ENCODE data around the gene TLX1.

GRCh38 chr10:101120520-101120883 lies 10.6 kb upstream of the TLX1 start:
- TF ChIP-seq POLR2A (IDR thresholded peaks at IDR 0.05) (no peak), CTCF (IDR thresholded peaks at IDR 0.05) (no peak), POLR2AphosphoS5 (IDR thresholded peaks at IDR 0.05; ENCODE audit: insufficient read depth in 1 of 2, low read depth in 1 of 2) (no peak)
